GM18858 (cell line): ENCODE measurements around the gene KLHDC8B.

Experiments
- ATAC-seq: cut with Tn5 transposase; IDR thresholded peaks from one replicate; pipeline ENCODE4 v1.9.1; 2021; ENCODE audit not compliant: unreplicated experiment

Gene KLHDC8B

DNA sequence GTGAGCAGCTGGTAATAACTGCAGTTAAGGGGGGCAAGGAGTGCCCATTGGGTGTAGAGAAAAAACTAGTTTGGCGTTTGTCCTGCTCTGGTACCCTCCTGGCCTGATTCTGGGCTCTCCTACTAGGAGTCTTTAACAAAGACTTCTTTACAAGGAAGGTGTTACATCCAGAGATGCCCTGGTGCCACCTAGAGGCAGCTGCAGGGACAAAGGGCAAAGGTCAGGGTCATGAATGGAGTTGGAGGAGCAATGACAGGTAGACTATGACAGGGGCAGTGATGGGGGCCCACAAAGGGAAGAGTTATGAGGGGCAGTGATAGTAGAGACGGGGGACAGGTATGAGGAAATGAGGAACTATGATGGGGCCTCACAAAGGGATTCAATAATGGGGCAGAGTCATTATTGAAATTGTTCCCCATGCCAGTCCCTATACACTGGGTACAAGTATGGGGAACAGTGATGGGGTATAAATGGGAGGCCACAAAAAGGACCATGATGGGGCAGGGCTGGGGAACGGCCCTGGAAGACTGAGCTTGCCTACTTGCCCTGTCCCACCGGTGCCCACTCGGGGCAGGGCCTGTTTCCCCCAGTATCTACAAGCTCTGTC is 13.2 kb upstream of the KLHDC8B start:
- no peak for ATAC-seq

DNA sequence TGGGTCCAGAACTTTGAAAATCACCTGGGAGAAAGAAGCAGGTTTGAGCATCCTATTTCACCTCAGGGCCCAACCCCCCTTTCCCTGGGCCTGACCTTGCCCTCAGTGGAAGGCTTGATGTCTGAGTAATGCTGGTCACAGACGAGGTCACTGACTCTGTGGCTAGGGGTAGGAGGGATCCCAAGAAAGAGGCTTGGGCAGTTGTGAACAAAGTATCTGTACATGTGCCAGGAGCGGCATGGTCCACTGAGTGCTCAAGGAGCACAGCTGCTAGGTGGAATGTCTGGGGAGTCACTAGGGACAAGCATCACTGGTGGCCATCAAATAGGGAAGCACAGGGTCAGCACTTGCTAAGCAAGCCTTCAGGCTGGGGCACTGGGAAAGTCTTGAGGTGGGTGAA is 12.6 kb upstream of the KLHDC8B start:
- ATAC-seq: no peak

DNA sequence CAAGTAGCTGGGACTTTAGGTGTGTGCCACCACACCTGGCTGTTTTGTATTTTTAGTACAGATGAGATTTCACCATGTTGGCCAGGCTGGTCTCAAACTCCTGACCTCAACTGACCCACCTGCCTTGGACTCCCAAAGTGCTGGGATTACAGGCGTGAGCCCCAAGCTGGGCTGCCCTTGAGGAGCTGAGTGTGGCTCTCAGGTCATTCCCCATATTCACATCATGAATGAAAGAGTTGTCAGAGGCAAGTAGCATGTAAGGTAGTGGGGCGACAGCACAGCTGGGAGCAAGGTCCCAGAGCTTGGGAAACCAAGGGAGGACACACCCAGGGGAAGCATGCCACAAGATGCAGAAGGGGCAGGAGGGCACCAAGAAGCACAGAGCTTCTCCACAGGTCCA is 10.2 kb upstream of the KLHDC8B start:
- ATAC-seq: no peak

DNA sequence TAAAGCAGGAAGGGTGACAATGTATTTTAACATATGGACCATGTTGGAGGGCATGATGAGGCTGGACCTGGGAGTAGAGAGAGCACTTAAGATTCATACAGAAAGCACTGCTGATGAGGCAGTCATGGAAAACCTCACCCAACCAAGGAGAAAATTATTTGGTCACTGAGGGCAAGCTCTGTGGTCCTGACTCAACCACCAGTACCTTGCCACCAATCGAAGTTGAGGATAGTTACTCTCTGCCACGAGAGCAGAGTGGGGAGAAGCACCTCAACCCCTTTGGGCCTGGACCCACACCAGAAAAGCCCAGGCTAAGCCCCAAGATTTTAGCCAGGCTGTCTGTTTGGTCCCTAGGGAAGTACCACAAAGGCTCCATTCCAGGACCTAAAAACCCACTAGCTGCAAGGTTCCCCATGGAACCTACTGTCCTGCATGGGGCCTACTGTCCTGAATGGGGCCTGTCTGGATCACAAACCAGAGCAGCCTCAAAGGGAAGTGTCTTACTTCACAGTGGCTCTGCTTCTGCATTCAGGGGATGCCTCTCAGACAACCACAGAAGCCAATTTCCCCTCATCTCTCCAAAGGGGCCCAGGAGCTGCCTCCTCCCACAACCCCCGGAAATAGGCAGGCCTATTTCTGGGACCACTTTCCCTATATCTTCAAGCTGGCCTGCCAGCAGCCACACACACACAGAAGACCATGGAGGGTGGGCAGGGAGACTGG is 9.4 kb upstream of the KLHDC8B start:
- ATAC-seq: no peak

DNA sequence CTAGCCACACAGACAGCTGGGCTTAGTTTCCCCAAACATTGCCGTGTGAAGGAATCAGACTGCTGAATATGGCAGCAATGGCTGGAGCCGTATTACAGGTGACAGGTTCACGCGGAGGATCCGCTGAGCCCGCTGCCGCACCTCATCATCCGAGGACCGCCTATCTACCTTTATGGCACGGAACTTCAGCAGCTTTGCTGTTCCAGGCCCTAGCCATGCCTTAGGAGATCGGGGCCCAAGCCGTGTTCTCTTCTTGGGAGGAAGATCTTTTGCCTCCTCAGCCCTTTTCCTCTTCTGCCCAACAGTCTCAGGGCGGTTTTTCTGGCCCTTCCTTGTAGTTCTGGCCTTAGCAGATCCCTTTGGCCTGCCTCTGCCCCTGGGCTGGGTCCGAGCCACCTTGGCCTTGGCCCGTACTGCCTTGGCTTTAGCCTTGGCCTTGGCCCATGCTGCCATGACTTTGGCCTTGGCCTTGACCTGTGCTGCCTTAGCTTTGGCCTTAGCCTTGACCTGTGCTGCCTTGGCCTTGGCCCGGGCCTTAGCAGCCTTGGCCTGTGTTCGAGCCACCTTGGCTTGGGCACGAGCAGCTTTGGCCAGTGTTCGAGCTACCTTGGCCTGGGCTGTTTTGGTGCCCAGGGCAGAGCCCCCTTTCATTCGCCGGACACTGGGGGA is 8.5 kb upstream of the KLHDC8B start:
- no peak for ATAC-seq

DNA sequence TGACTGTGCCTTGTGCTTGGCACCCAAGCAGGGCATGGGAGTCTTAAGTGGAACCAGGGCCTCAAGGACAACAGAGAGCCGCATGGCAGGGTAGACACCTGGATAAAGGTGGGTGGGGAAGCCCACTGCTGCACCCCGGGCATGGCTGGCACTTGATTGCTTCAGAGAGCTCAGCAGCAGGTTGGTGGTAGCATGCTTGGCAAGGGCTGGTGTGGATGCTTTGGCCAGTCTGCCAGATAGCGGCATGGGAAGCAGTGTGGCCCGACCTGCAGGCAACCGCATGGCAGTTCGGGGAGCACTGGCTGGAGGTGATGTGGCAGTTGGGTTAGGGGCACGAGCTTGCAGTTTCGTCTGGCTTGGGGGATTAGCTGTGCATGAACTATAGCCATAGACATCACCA is 7.8 kb upstream of the KLHDC8B start:
- ATAC-seq: no peak

DNA sequence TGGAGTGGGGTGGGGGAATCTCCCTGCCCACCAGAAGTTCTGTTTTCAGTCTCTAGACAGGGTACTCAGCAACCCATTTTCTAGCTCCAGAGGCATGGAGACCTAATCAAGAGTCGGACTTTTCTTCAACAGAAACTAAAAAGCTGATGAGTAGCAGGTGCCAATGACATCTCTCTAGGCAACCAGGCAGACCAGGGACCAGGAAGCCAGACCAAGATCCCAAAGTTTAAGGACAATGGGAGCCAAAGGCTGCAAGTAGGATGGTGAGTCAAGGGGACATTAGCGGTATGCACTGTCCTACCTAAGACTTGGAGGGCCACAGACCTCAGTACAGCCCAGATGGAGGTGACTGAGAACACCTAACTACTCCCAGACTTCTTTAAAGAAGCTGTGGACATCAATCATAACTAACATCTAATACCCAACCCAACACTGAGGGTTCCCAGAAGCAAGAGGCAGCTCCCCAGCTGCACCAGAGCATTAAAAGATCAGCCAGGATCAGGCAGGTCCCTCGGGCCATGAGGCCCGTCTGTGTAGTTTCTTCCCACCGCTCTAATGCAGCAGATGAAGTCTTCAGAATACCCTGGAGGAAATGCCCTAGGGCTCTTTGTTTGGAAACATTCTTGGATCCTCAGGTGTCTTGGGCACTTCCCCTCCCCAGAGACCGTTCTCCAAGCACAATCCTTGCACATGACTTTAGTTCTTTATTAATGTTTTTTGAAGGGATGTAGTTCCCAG is 6.2 kb upstream of the KLHDC8B start:
- no peak for ATAC-seq

DNA sequence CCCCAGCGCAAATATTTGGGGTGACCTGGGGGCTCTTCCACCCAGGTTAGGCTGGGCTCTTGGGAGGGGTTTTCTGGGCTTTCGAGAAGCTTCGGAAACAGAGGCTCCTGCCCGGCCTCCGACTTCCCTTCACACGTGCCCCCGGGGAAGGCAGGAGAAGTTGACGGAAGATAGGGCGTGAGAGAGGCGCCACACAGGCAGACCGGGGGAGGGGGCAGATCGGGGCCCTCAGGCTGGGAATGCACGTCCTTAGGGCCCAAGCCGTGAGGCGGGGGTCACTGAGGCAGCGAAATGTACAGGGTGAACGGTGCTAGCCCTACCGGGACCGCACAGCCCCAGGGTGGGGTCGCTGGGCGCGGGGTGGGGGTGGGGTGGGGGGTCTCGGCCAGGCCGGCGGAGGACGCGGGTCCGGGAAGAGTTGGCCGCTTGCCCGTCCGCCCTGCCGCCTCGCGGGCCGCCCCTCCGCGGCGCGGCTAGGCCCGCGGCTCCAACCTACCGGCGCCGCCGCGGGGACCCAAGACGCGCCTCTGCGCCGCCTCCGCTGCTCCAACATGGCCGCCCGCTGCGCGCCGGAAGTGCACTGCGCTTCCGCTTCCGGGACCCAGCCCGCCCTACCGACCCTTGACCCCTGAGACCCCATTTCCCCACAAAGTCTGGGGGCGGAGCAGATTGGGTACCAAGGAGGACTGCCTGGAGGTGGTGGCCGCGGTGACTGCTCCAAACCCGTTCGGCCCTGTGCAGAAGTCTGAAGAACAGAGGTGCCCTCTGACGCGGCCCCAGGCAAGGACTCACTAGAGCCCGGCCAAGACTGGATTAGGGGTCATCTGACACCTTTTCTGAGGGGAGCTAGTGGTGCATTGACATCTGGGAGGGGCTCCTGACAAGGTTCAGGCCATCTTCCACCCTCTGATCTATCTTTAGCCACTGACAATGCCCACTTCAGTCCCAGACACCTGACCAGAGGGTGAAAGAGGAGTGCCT is 5.3 kb upstream of the KLHDC8B start, which contains the start of gene CCDC71:
Gene CCDC71 (minus strand): TSS at position 561 of the 981 bp plus-strand sequence. CDS start 2,123 bp downstream, outside the sequence.
- no peak for ATAC-seq

DNA sequence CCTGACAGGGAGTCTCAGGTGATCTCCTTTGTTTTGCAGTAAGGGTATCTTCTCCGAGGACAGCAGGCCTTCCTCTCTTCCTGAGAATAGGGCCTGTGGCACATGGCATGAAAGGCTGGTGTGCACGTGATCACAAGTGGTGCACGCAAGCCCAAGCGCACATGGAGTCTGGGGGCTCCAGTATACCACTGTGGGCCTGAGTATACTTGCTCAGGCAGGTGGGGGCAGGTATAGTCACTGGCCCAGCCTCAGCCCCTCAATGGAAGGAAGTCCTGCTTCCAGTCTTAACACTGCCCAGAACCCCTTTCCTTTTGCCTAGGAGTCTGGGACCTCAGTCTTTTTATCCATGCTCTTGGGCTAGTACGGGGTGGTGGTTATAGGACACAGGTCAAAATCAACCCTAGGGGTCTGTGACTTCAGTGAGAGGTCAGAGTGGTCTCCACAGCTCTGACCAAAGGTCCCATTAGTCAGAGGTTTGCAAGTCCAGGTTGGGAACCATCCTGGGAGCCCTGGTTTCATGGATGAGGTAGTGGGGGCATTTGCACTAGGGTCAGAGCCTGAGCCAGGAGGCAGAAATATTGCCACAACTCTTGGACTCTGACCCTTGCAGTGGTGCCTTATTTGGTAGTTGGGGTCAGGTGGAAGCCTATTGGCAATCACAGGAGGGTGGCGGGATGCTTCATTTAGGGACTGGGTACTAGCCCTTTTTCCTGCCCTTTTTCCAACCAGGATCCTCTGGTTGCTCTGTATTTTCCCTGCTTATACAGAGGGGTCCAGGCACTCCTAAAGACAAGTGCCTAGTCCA is 4.4 kb upstream of the KLHDC8B start:
- no peak for ATAC-seq

DNA sequence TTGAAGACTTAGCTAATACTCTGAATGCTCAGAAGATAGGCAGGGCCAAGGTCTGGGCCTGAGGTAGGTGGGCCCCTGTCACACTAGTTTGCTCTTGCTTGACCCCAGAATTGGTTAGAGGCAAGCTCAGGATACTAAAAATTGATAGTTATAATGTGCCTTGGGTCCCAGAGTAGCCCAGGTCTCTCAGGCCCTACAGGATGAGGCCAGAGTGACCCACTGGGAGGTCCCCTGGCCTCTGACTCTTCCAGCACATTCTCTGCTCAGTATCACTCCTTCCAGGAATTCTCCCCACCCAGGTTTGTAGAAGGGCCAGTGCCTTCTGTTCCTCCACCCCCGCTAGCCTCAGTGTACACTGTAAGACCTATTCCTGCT is 667 bp upstream of the KLHDC8B start:
- ATAC-seq: no peak

DNA sequence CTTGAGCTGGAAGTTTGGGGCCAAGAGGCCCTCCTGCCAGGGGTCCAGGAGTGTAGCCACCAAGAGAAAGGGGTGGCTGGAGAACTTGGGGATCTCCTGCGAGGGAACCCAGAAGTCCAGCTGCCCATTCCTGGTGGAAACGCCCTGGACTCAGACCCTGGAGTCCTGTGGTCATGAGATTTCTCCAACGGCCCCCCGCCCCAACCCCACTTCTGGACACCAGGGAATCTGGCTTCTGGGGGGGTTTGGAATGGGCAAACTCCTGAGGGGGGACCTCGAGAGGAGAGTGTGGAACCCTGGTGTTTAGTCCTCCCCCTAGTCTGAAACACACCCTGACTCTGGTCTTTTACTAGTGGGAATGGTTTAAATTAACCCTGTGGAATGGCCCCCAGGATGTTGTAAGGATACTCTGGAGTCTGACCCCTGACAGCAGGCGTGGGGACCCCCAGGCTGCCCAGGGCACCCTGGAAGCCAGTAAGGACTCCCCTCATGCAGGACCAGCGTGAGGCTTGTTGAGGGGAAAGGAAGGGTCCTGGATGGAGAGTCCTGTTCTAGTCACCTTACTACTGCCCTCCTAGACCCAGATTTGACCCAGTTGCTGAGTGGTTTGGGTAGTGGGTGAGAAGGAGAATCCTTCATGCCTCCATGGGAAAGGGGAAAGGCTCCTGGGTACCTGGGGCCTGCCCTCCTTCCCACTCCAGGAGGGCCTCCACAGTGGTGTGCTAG is 540 bp downstream of the KLHDC8B start:
- ATAC-seq: no peak

DNA sequence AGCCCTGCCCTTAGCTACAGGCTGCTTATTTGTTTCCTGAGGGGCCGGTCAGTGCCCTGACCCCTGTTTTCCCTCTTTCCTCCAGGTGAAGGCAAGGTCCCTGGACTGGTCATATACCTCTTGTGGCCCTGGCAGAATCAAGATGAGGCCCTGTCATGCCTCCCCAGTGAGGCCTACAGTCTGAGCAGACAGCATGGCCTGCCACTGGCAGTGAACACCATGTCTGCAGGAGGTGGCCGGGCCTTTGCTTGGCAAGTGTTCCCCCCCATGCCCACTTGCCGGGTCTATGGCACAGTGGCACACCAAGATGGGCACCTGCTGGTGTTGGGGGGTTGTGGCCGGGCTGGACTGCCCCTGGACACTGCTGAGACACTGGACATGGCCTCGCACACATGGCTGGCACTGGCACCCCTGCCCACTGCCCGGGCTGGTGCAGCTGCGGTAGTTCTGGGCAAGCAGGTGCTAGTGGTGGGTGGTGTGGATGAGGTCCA is 1.2 kb downstream of the KLHDC8B start:
- no peak for ATAC-seq

DNA sequence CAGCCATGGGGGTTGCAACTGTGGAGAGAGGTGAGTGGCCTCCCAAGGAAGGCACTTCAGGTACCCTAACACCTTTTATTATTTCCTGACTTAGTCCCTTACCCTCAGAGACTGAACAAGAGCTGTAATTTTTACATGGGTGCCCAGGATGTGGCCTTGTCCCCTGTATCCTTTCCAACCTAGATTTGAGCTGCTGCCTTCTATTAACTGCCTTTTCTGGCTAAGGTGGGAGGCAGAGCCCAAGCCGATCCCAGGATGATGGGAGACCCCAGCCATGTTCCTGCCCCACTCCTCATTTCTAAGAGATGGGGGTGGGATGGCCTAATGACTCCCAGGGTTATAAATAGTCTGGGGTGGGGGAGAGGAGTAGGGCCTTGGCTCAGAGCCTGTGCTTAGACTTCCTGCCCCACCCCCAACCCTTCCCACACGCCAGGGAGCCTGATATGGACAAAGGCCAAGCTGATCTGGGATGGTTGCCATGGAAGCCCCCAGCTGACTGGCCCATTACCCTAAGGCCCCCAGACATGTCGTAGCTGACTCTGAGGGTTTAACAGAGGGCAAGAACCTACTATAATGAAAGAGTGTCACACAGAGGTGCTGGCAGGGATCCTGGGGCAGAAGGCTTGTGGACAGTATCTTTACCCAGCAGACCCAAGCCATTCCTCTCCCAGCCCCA is 1.9 kb downstream of the KLHDC8B start:
- no peak for ATAC-seq

DNA sequence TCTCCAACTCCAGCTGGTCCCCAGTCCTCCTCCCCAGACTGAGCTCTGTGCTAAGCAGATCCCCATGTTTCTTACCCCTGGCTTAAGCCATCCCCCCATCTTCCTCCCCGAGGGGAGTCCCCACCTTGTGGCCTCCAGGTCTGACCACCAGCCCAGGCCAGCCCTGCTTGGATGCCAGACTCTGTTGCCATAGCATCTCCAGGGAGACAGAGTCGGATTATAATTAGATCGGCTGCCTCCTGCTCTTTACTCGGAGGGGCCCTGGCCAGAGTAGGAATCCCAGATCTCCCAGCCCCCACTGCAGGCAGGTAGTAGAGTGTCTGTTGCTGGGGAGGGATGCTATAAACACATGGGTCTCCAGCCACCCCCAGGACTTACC is 2.4 kb downstream of the KLHDC8B start:
- ATAC-seq: no peak

DNA sequence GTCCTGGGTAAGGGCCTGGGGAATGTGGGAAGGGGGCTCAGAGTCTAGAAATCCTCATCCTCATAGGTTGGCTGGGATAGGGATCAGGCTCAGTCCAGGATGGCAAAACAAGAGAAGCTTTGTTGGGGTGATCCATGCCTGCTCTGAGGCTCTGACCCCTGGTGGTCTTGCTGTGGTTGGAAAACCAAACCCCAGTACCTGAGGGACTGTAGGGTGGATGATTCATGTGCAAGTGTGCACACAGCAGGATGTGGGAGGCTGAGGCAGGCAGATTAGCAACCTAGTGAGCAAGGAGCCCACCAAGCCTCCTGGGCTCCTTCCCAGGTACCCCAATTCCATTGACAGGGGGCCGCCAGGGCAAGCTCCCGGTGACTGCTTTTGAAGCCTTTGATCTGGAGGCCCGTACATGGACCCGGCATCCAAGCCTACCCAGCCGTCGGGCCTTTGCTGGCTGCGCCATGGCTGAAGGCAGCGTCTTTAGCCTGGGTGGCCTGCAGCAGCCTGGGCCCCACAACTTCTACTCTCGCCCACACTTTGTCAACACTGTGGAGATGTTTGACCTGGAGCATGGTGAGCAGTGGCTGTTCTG is 3.1 kb downstream of the KLHDC8B start:
- no peak for ATAC-seq

DNA sequence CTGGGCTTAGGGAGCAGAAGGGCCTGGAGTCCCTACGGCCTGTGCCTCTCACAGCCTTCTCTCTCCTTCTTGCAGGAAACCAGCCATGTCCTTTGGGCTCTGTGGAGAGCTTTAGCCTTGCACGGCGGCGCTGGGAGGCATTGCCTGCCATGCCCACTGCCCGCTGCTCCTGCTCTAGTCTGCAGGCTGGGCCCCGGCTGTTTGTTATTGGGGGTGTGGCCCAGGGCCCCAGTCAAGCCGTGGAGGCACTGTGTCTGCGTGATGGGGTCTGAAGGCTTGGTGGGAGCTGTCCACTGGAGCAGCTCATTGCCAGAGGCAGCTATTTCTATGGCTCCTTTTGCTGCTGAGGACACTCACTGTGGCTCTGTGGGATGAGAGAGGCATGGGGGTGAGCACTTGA is 4.1 kb downstream of the KLHDC8B start:
- ATAC-seq: no peak

DNA sequence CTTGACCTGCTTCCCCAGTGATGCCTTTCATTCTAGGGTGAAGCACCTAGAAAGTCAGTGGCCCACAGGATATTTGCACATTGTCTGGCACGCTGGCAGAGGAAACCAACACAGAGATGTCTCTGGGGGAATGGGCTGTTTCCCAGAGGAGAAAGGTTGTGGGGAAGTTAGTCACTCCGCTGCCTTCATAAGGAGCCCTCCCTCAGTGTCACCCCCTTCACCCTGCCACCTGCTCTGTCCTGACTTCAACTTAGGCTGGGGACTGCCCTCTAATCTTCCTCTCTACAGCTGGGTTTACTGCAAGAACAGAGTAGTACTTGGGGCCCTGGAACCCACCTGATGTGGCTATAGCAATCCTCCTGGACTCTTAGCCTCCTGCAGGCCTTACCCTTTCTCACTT is 5.7 kb downstream of the KLHDC8B start:
- no peak for ATAC-seq

DNA sequence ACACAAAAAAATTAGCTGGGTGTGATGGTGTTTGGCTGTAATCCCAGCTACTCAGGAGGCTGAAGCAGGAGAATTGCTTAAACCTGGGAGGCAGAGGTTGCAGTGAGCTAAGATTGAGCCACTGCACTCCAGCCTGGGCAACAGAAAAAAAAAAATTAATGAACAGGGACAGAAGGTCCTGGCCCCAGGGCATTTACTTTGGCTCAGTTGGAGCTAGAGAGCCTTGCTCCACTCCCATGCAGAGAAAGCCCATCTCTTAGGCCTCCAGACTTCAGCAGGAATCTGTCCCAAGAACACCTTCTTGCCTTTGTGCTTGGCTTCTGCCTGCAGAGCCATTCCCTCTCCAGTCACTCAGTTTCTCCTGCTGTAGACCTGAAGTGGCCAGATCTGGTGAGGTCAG is 8.7 kb downstream of the KLHDC8B start:
- no peak for ATAC-seq
